ENCODE results near the gene EIF2S3. TPM values are rescaled to one million over a fixed set of nuclear protein-coding genes. Genes with fewer than 3 reads are reported as not detected.
"Not testable (repeated sequence)": the region's sequence is repeated elsewhere in the genome, so short reads cannot be mapped to it uniquely, and the experiment has no call there.

Gene EIF2S3
- total RNA-seq, 1 experiment from 2014 or later = 201 TPM

DNA sequence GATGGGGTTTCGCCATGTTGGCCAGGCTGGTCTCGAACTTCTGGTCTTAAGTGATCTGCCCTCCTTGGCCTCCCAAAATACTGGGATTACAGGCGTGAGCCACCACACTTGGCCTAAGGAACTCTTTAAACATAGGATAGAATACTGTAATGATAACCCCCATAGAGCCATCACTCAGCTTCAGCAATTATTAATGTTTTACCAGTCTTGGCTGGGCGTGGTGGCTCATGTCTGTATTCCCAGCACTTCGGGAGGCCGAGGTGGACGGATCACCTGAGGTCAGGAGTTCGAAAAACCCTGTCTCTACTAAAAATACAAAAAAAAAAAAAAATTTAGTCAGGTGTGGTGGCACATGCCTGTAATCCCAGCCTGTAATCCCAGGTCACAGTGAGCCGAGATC is 15.1 kb downstream of the EIF2S3 start:
- Histone ChIP-seq H3K4me2 (ENCODE audit: low read length) (no peak overlapping the region), H4K20me1 (ENCODE audit: low read length) (no peaks in the 10 kb centered on the region), H3K36me3 (ENCODE audit: low read depth, low read length) (peaks cover 59% of the 10 kb centered on the region), H3K4me1 (ENCODE audit: insufficient read depth, low read length) (no peaks in the 10 kb centered on the region), H3K4me3 (ENCODE audit: low read length) (no peak overlapping the region), H3K27ac (ENCODE audit: low read length) (no peak overlapping the region), H3K9ac (ENCODE audit: low read length) (no peak overlapping the region), H2AFZ (ENCODE audit: low read length) (no peak overlapping the region), H3K9me3 (ENCODE audit: low read length) (no peaks in the 10 kb centered on the region), H3K79me2 (ENCODE audit: low read length) (0 out of 2 replicates have a peak, but pooled peaks cover 5% of the 10 kb centered on the region), H3K9me2 (replicated peaks; ENCODE audit: low read length) (no peaks in the 10 kb centered on the region), H3F3A (ENCODE audit: low read length, unreplicated experiment) (peaks cover 4% of the 10 kb centered on the region), H3K27me3 (ENCODE audit: low read length) (no peaks in the 10 kb centered on the region)
- ATAC-seq = no peak
- no TSS peak for BruUV-seq (replicated peaks)
- TF ChIP-seq, protein P1, sequence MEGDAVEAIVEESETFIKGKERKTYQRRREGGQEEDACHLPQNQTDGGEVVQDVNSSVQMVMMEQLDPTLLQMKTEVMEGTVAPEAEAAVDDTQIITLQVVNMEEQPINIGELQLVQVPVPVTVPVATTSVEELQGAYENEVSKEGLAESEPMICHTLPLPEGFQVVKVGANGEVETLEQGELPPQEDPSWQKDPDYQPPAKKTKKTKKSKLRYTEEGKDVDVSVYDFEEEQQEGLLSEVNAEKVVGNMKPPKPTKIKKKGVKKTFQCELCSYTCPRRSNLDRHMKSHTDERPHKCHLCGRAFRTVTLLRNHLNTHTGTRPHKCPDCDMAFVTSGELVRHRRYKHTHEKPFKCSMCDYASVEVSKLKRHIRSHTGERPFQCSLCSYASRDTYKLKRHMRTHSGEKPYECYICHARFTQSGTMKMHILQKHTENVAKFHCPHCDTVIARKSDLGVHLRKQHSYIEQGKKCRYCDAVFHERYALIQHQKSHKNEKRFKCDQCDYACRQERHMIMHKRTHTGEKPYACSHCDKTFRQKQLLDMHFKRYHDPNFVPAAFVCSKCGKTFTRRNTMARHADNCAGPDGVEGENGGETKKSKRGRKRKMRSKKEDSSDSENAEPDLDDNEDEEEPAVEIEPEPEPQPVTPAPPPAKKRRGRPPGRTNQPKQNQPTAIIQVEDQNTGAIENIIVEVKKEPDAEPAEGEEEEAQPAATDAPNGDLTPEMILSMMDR (conservative IDR thresholded peaks at IDR 0.05; ENCODE audit: low read depth, low read length) = no peak
- no peak for TF ChIP-seq EZH2 (IDR thresholded peaks at IDR 0.05; ENCODE audit: low read length, unreplicated experiment)
- TF ChIP-seq EZH2phosphoT487 (IDR thresholded peaks at IDR 0.05; ENCODE audit: borderline replicate concordance, low read length) = no peak
- DNase-seq = no peak
- ChIA-PET CTCF (no interaction called here), POLR2A (ENCODE audit: unreplicated experiment) (no interaction called here)
- intact Hi-C loops (cut with micrococcal nuclease) = no loop called here

DNA sequence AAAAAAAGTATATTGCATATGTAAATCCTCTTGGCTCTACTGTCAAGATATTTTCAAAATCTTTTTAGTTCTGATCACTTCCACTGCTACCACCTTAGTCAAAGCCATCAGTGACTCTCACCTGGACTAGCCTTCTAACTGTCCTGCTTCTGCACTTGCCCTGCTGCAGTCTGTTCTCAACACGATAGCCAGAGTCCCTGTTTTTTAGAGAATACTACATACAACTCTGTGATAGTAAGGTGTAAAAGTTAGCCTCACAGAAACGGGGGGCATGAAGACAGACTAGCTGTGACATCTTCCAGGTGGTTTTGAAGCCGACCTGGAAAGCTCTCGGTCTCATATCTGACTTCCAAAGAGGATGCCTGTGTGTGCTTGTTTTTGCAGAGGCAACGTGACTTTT is 24.7 kb downstream of the EIF2S3 start:
- no TSS peak for BruUV-seq (replicated peaks)
- Histone ChIP-seq H3K4me3 (ENCODE audit: low read length) (no peak overlapping the region), H3K9me3 (ENCODE audit: low read length) (no peaks in the 10 kb centered on the region), H3K9me2 (replicated peaks; ENCODE audit: low read length) (no peaks in the 10 kb centered on the region), H3K4me1 (ENCODE audit: insufficient read depth, low read length) (peaks cover 4% of the 10 kb centered on the region; the same call in 1 of the 2 replicates), H3K9ac (ENCODE audit: low read length) (no peak overlapping the region), H4K20me1 (ENCODE audit: low read length) (no peaks in the 10 kb centered on the region), H3K79me2 (ENCODE audit: low read length) (no peaks in the 10 kb centered on the region), H3K27ac (ENCODE audit: low read length) (no peak overlapping the region), H3K27me3 (ENCODE audit: low read length) (no peaks in the 10 kb centered on the region), H3K4me2 (ENCODE audit: low read length) (no peak overlapping the region), H3F3A (ENCODE audit: low read length, unreplicated experiment) (peaks cover 8% of the 10 kb centered on the region), H3K36me3 (ENCODE audit: low read depth, low read length) (peaks cover 29% of the 10 kb centered on the region), H2AFZ (ENCODE audit: low read length) (no peak overlapping the region)
- no peak for TF ChIP-seq EZH2phosphoT487 (IDR thresholded peaks at IDR 0.05; ENCODE audit: borderline replicate concordance, low read length)
- TF ChIP-seq, protein P1 (conservative IDR thresholded peaks at IDR 0.05; ENCODE audit: low read depth, low read length) = no peak
- TF ChIP-seq EZH2 (IDR thresholded peaks at IDR 0.05; ENCODE audit: low read length, unreplicated experiment) = no peak
- ChIA-PET CTCF (no interaction called here), POLR2A (ENCODE audit: unreplicated experiment) (no interaction called here)
- intact Hi-C loops (cut with micrococcal nuclease) = no loop called here
- no peak for DNase-seq
- no peak for ATAC-seq

DNA sequence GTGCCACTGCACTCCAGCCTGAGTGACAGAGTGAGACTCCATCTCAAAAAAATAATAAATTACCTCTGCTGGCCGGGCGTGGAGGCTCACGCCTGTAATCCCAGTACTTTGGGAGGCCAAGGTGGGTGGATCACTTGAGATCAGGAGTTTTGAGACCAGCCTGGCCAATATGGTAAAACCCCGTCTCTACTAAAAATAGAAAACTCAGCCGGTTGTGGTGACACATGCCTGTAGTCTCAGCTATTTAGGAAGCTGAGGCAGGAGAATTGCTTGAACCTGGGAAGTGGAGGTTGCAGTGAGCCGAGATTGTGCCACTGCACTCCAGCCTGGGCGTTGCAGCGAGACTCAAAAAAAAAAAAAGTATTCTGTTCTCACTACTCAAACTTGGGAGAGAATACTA is 25.5 kb downstream of the EIF2S3 start:
- H3K9me2 ChIP-seq (replicated peaks; ENCODE audit: low read length); H3K4me1 ChIP-seq (ENCODE audit: insufficient read depth, low read length); H3K4me2 ChIP-seq (ENCODE audit: low read length); H3K79me2 ChIP-seq (ENCODE audit: low read length); H3K4me3 ChIP-seq (ENCODE audit: low read length); H4K20me1 ChIP-seq (ENCODE audit: low read length); H3F3A ChIP-seq (ENCODE audit: low read length, unreplicated experiment); POLR2A ChIA-PET (ENCODE audit: unreplicated experiment); H2AFZ ChIP-seq (ENCODE audit: low read length); H3K27me3 ChIP-seq (ENCODE audit: low read length); BruUV-seq (replicated peaks); CTCF ChIA-PET; H3K27ac ChIP-seq (ENCODE audit: low read length); ATAC-seq; intact Hi-C loops (cut with micrococcal nuclease); H3K9me3 ChIP-seq (ENCODE audit: low read length); DNase-seq; H3K9ac ChIP-seq (ENCODE audit: low read length): not testable (repeated sequence)
- H3K36me3 ChIP-seq (ENCODE audit: low read depth, low read length) = peaks cover 25% of the 10 kb centered on the region

All from PC-3 (cell line).